Measurements from ENCODE around the gene OBP2B. TPM values are rescaled to one million over a fixed set of nuclear protein-coding genes. Genes with fewer than 3 reads are reported as not detected.
"Not testable (repeated sequence)": the region's sequence is repeated elsewhere in the genome, so short reads cannot be mapped to it uniquely, and the experiment has no call there.

OBP2B gene, protein sequence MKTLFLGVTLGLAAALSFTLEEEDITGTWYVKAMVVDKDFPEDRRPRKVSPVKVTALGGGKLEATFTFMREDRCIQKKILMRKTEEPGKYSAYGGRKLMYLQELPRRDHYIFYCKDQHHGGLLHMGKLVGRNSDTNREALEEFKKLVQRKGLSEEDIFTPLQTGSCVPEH
- polyA plus RNA-seq = not detected

DNA sequence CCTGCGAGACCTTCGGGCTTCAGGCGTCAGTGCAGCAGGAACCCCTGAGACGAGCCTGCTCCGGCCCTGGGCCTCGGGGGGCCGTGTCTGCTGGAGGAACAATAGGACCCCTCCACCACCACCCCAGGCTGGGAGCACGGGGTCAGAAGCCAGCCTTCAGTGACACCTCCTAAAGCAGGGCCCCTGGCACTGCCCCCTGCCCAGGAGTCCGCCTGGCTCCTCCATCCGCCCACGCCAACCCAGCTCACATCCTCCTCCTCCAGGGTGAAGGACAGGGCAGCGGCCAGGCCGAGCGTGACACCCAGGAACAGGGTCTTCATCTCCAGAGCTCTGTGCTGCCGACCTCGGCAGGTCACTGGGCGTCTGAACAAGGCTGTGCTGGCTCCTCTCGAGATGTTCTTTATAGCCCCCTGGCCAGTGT is at the start of gene OBP2B:
Gene OBP2B (minus strand): TSS at position 371 of the 421 bp plus-strand sequence. CDS start 51 bp downstream, at position 320.
- 75 to 86% (median 78%) methylated on average over 7 to 11 of the region's 18 CpGs for WGBS, 3 donors
- H3K27ac ChIP-seq (ENCODE audit: low read depth, low read length) = not testable (repeated sequence)

DNA sequence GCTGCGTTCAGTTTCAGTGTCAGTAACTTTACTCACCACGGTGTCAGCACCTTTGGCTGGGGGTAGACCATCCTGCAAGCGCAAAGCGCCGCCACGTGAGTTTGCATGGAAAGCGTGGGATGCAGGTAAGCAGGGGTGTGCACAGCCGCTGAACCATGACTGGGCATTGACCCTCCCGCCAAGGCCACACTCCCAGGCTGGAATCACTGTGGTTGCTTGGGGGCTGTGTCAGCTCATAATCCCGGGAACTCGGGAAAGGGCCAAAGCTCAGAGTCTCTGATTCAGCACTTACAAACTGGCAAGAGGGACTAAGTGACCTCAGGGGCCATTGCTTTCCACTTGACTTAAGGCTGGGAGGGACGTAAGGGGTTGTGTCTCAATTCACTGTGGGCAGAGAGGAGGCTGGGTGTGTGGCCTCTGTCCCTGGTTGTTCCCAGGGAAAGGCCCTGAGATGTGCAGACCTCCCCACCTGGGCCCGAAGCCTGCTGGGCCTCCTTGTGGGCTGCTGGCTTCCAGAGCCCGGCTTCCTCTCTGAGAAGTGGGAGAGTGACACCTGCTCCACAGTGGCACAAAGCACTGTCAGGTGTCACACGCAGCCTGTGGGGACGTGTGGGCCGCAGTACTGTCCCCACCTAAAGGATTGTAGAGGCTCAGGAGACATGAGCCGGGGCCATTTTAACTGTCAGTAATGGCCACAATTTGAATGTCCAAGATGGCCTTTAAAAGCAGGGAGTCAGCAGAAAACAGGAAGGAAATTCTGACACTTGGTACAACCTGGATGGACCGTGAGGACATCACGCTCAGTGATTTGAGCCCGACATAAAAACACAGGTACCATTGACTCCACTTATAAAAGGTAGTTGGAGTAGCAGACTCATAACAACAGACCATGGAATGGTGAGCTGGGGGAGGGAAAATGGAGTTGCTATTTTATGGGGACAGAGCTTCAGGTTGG is 49.3 kb upstream of the OBP2B start:
- no peak overlapping the region for H3K27ac ChIP-seq (ENCODE audit: low read depth, low read length)
- 75 to 78% (median 78%) methylated on average over 21 of the region's 21 CpGs for WGBS, 3 donors

DNA sequence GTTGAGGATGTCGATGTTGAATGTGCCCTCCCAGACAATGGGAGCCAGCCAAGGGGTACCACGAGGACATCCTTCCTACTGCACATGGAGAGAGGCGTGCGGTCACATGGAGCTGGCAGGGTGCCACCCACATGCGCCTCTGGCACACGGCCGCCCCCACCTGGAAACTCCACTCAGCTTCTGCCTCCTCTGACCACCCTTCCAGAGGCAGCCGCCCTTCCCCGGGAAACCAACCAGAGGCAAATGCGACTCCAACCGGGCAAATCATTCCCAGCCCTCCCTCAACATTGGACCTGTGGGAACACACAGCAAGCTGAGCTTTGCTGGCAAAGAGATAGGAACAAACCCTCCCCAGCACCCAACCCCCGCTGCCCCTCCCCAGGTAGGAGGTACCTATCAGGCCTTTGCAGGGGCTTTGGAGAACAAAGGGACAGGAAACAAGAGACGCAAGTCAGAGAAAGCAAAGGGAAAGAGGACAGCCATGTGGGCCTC is 48.5 kb upstream of the OBP2B start:
- no peak overlapping the region for H3K27ac ChIP-seq (ENCODE audit: low read depth, low read length)
- 44 to 57% (median 52%) methylated on average over 13 of the region's 13 CpGs for WGBS, 3 donors

DNA sequence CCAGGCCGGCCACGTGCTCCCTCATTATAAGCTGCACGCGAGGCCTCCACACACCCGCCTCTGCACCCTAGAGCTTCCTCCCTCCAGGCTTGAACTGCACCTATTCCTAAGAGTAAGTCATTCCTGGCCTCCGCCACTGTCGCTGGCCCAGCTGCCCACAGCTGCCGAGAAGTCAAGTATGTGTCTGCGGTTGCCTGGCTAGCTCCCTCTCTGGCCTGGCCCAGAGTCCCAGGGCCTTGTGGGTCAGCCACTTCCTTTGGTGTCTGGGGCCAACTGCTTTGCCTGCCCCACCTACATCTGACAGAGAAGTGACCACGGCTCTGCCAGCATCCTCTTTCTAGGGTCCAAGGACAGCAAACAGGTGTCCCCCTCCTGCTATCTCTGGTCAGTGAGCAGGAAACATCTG is 47.6 kb upstream of the OBP2B start:
- 49 to 79% (median 72%) methylated on average over 10 of the region's 10 CpGs for WGBS, 3 donors
- H3K27ac ChIP-seq (ENCODE audit: low read depth, low read length) = no peak overlapping the region

DNA sequence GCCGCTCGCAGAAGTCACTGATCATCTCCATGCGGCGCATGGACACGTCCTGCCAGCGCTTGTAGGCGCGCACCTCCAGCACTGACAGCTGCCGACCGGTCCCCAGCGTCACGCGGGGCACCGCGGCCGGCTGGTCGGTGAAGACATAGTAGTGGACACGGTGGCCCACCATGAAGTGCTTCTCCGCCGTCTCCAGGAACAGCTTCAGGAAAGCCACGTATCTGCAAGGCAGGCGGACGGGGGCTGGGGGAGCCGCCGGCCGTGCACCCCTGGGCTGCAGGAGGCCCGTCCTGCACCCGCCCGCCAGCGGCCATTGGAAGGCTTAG is 47.0 kb upstream of the OBP2B start:
- WGBS, 3 donors = 93 to 96% (median 96%) methylated on average over 30 of the region's 30 CpGs
- no peak overlapping the region for H3K27ac ChIP-seq (ENCODE audit: low read depth, low read length)

DNA sequence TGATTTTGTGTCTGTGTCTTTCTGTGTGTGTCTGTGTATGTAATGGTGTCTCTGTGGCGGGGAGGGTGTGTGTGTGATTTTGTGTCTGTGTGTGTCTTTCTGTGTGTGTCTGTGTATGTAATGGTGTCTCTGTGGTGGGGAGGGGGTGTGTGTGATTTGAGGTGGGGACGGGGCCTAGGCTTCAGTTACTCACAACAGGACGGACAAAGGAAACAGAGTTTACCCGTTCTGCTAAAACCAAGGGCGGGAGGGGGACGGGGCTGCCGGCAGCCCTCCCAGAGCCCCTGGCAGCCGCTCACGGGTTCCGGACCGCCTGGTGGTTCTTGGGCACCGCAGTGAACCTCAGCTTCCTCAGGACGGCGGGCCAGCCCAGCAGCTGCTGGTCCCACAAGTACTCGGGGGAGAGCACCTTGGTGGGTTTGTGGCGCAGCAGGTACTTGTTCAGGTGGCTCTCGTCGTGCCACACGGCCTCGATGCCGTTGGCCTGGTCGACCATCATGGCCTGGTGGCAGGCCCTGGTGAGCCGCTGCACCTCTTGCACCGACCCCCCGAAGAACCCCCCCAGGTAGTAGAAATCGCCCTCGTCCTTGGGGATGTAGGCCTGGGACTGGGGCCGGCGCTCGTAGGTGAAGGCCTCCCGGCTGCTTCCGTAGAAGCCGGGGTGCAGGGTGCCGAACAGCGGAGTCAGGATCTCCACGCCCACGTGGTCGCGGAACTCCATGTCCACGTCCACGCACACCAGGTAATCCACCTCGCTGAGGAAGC is 46.5 kb upstream of the OBP2B start:
- 93 to 94% (median 93%) methylated on average over 40 to 42 of the region's 42 CpGs for WGBS, 3 donors
- H3K27ac ChIP-seq (ENCODE audit: low read depth, low read length) = no peak overlapping the region

DNA sequence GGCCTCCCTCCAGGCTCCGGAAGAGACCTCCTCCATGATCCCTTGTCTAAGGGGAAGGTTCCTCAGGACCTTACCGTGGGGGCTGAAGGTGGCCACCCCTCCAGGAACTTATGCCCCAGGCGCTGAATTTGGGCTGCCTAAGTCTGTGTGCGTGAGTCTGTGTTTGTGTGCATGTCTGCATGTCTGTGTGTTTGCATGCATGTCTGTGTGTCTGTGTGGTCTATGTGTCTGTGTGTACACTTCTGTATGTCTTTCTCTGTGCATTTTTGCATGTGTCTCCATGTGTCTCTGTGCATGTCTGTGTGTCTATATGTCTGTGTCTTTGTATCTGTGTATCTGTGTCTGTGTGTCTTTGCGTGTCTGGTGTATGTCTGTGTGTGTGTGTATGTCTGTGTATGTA is 45.4 kb upstream of the OBP2B start:
- 91 to 96% (median 92%) methylated on average over 5 of the region's 5 CpGs for WGBS, 3 donors
- no peak overlapping the region for H3K27ac ChIP-seq (ENCODE audit: low read depth, low read length)

DNA sequence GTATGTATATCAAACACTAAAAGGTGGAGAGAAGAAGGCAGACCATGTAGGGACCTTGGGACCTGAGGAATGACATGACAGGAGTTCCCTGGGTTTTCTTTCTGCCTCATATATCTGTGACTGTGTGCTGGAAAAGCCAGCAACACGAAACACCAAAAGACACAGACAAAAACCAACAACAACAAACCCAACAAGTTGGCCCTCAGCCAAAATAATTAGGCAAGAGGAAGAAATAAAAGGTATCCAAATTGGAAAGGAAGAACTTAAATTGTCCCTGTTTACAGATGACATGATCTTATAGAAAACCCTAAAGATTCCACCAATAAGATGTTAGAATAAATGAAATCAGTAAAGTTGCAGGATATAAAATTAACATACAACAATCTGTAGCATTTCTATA is 44.2 kb upstream of the OBP2B start:
- 45 to 65% (median 46%) methylated on average over 1 of the region's 1 CpG for whole genome bisulfite sequencing, 3 donors
- H3K27ac ChIP-seq (ENCODE audit: low read depth, low read length) = no peak overlapping the region

DNA sequence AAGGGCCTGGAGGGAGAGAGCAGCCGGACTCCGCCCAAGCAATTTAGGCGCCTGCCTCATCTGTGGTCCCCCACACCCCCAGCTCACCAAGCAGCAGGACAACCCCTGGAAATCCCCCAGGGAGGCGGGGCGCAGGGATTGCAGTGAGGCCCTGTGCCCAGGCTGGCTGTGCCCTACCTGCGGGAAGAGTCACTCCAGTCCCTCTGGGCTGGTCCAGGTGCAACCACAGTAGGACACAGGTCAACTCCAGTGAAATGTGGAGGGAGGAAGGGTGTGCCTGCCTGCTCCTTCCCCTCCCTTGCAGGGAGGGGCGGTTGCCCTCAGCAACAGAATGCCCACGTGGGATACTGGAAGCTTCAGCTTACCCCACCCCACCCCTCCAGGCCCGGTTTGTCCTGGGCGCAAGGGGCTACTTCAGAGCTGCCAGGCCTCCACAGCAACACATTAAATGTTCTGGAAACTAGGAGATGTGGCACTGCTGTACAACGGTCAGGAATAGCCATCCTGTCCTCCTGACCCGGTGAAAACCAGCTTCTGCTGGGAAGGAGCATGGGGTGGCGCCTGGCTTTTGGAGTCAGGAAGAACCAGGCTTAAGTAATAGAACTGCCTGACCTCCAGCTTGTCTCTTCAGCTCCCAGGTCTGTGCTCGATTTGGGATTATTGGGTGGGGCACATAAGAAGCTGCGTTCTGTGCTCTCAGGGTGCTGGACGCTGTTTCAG is 43.4 kb upstream of the OBP2B start:
- WGBS, 3 donors = 56 to 69% (median 66%) methylated on average over 16 of the region's 16 CpGs
- no peak overlapping the region for H3K27ac ChIP-seq (ENCODE audit: low read depth, low read length)

DNA sequence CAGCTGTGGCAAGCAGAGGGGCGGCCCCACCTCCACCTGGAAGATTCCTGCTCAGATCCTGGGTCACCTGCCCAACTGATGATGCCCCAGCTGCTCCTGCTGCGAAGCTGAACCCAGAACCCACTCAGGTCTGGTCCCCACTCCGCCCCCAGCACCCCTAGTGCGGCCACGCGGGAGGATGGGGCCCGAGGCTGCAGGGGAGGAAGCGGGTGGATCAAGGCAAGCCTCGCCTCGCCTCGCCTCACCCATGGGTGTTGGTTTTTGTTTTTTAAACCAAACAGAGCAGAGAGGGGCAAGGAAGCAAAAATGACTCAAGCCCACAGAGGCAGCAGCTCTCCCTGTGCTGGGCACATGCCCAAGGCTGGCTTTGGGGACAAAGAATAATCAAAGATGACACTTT is 42.7 kb upstream of the OBP2B start:
- H3K27ac ChIP-seq (ENCODE audit: low read depth, low read length) = no peak overlapping the region

DNA sequence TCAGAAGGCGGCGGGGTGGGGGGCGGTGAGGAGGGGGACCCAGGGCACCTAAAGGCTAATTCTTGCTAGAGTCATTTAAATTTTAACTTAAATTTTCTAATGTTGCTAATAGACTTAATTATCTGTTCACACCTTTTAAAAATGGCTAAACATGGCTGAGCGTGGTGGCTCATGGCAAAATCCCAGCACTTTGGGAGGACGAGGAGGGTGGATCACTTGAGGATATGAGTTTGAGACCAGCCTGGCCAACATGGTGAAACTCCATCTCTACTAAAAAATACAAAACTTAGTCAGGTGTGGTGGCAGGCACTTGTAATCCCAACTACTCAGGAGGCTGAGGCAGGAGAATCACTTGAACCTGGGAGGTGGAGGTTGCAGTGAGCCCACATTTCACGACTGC is 42.2 kb upstream of the OBP2B start:
- H3K27ac ChIP-seq (ENCODE audit: low read depth, low read length) = not testable (repeated sequence)
- 90 to 93% (median 92%) methylated on average over 6 of the region's 6 CpGs for WGBS, 3 donors

More for the DNA sequence above, 42.7 kb upstream of the OBP2B start:
- 72 to 85% (median 74%) methylated on average over 11 of the region's 11 CpGs for WGBS, 3 donors

DNA sequence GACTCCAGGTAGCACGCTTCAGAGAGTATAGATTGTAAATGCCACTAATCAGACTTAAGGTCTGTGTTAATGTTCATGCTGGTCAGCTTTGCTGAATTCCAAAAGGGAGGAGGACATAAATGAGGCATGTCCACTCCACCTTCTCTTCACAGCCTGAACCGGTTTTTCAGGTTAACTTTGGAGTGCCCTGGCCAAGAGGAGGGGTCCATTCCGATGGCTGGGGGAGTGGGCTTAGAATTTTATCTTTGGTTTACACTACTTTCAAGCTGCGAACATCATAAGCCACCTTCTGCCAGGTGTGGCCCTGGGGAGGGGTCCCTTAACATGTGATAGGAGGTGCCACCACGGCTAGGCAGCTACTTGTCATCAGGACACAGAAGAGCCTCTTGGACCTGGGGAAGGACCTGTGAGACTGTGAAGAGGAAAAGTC is 41.7 kb upstream of the OBP2B start:
- 40 to 86% (median 84%) methylated on average over 5 of the region's 5 CpGs for WGBS, 3 donors
- no peak overlapping the region for H3K27ac ChIP-seq (ENCODE audit: low read depth, low read length)

DNA sequence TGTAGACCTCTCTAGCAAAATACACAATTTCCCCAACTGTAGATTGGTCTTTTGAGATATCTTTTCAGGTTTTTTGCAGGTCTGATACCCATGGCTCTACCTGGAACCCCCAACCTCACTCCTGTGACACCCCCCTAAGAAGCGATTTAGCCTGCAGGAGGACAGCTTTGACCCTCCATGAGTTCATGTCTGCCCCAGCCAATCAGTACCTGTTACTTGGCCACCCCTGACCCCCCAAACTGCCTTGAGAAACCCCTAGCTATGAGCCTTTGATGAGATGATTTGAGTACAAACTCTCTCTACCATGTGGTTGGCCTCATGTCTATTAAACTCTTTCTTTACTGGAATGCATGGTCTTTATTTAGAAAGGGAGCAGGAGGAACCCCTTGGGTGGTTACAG is 40.3 kb upstream of the OBP2B start:
- H3K27ac ChIP-seq (ENCODE audit: low read depth, low read length) = no peak overlapping the region
- WGBS, 3 donors = 95 to 100% (median 95%) methylated on average over 1 of the region's 1 CpG

DNA sequence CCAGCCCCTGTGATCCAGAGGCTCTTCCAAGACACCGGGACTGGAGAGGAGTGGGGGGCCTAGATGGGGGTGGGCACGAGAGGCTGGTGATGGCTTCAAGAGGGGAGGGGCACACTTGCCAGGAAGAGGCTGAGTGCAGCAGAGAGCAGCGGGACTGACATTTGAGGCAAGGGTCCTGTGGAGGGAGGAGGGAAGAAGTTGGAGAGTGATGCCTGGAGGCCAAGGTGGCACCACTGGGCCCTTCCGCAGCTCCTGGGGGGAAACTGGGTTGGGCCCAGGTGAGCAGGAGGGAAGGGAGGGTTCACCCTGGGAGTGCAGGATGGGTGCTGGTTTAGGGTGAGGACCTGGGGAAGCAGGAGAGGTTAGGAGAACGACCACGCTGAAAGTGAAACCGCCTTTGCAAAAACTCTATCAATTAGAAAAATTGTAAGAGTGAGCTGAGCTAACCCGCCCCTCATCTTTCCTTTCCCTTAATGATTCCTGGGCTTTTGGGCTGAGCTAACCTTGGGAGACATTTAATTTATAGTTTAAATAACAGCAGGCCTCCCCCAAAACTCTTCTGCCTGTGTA is 39.8 kb upstream of the OBP2B start:
- 86 to 87% (median 87%) methylated on average over 8 of the region's 8 CpGs for WGBS, 3 donors

DNA sequence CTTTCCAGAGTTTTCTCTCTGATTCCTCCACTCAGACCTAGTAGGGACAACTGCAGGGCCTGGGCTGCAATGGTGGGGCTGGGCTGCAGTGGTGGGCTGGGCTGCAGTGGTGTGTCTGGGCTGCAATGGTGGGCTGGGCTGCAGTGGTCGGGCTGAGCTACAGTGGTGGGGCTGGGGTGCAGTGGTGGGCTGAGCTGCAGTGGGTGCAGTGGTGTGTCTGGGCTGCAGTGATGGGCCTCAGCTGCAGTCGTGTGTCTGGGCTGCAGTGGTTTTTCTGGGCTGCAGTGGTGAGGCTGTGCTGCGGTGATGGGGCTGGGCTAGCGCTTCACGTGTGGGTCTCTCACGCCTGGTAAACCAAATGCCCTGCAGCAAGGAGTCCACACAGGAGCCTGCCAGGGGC is 38.6 kb upstream of the OBP2B start:
- H3K27ac ChIP-seq (ENCODE audit: low read depth, low read length) = no peak overlapping the region
- 77 to 88% (median 81%) methylated on average over 6 of the region's 6 CpGs for WGBS, 3 donors

More for the DNA sequence above, 39.8 kb upstream of the OBP2B start:
- no peak overlapping the region for H3K27ac ChIP-seq (ENCODE audit: low read depth, low read length)

DNA sequence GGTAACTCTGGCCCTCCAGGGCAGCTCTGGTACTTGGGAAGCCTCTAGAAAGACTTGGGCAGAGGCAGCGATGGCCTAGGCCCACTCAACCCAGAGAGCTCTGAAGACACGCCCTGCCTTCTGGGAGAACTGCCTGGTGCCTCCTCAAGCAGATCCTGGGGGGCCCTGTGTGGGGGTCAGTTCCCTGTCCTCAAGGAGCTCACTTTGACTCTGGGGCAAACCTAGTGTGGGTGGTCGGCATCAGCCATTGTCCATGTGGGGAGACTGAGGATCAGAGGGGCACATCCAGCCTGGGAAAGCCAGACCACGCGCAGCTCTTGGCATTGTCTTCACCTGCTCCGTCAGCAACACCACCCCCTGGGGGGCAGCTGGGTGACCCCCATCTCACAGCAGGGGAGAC is 37.9 kb upstream of the OBP2B start:
- 86 to 93% (median 91%) methylated on average over 6 of the region's 6 CpGs for WGBS, 3 donors
- no peak overlapping the region for H3K27ac ChIP-seq (ENCODE audit: low read depth, low read length)

DNA sequence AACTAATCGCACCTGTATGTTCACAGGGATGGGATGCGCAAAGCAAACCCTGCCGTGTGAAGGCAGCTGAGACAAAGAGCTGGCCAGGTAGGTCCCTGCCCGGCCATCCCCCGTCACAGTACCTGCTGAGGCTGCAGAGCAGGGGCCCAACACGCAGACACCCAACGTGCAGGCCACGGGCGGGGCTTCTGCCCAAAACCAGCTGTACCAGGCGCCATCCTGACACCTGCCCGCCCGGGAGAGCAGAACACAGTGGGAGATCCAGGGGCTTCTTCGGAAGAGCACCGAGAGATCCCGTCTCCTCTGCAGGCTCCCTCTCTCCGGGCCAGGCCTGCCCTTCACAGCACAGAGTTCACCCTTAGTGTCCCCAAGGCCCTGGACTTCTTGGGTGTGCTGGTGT is 37.5 kb upstream of the OBP2B start:
- H3K27ac ChIP-seq (ENCODE audit: low read depth, low read length) = no peak overlapping the region
- WGBS, 3 donors = 81 to 90% (median 88%) methylated on average over 16 of the region's 16 CpGs

DNA sequence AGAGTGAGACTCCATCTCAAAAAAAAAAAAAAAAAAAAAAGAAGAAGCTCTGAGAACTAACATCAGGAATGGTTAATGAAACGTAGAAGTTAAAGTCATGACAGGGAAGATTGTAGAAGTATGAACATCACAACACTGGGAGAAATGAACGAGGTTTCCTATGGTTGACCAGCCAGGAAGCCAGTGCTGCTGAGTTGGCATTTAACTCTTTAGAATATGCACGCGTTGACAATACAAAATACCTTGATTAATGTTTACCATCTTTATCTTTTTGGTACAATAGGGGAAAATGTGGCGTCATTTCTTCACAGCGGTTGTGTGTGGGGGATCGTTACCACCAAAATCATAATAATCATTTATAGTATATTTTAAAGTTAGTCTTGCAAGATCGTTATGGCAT is 33.9 kb upstream of the OBP2B start:
- whole genome bisulfite sequencing, 3 donors = 50 to 61% (median 57%) methylated on average over 8 of the region's 8 CpGs
- no peak overlapping the region for H3K27ac ChIP-seq (ENCODE audit: low read depth, low read length)

Measured in adipose tissue (tissue), 3 donors.